ENCODE results near the gene EPHB2.
"Not testable (repeated sequence)": the region's sequence is repeated elsewhere in the genome, so short reads cannot be mapped to it uniquely, and the experiment has no call there.

Gene EPHB2

DNA sequence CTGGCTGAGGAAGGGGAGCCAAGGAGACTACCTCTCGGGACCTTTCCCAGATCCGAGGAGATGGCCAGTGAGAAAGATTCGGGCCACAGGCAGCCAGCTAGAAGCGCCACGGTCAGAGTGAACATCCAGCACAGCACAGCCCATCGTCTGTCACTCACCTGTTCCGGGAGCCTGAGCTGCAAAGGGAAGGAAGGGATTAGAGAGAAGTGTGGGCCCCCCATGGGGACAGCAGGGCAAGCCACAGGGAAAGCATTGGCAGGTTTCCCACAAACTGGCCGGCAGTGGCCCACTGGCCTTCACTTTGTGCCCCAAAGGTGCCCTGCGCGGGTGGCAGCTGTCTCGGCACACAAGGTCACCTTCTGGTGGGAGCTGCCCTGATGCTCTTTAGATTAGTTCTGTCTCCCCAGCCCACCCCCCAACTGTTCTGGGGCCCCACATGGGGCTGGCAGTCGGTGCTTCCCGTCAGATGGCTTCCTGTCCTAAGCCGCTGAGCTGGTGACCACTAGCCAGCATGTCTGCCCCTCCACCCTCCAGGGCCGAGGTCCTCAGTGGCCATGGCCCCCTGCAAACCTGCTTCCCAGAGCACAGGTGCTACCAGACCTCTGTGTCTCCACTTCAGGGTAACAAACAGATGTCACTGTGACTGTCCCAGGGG, 205.3 kb downstream of the EPHB2 start:
- DNase-seq (ENCODE audit: low spot score): no peak

DNA sequence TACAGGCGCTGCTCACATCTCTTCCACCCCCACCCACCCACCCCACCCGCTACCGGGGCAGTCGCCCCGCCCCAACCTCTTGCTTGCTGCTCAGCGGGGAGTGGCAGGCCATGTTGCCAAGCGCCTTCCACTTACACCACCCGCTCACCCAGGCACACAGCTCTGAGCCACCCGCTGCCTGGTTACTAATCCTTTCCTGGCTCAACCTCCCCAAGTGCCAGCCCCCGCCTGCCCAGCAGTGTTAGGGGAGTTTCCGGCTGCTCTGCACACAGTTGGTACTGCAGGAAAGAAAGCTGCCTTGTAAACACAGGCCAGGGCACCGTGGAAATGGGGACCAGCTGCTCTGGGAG, 205.8 kb downstream of the EPHB2 start:
- peak; percentile 77 for DNase-seq (ENCODE audit: low spot score)

DNA sequence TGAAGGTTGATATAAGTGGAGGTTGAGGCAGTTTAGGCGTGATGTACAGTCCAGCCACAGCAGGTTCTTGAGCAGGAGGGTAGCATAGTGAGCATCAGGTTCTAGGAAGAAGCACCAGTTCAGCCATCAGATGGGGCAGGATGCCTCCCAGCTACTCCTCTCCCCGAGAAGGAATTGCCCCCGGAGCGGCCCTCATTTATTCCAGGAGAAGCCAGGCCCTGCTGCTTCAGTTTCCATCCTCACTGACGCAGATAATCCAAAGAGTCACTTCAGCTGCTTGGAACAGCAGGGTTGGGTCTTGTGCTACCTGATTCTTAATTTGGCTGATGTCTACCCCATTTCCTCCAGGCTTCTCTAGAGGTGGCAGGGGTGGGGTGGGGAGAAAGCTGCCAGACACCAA, 207.3 kb downstream of the EPHB2 start:
- DNase-seq (ENCODE audit: low spot score): no peak

DNA sequence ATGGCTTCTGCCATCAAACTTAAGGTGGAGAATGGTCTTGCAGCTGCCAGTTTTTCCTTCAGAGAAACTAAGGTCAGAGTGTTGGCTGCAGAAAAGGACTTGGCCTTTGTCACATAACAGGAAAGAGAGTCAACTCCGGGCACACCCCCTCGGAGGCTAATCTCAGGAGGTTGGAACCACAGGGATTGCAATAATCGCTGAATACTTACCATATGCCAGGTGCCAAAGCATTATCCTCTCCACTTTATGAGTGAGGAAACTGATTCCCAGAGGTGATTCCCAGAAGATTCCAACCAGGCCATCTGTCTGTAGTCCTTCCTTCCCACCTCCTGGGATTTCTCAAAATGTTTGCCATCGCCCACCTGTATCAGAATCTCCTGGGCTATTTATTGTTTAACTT, 208.0 kb downstream of the EPHB2 start:
- peak; percentile 64 for DNase-seq (ENCODE audit: low spot score)

DNA sequence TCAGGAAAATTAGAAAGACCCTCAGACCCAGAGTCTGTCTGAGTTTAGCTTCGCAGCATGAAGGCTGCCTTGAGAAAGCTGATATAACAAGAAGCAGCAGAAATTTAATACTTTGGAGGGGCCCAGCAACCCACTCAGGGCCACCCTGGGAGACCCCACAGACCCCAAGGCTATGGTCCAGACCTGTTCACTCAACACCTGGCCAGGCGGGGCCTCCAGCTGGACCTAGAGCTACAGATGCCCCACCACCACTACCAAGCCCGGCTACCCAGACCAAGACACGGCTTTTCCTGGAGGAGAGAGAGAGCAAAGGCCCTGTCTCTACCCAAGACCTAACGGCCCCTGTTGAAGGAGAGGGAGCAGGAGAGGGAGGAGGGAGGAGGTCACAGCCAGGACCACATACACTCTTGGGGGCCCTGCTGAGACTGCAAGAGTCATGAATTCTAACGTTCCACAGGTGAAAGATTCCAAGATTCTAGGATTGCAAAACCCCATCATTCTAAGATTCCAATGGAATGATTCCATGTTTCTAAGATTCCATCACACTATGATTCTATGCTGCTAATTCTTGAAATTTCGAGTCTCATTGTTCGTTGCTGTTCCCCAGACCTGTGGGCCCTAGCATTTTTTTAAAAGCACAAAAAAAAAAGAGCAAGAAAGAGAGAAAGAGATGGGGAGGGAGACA, 208.8 kb downstream of the EPHB2 start:
- DNase-seq (ENCODE audit: low spot score): no peak

GRCh38 chr1:22920026-22920733, 209.5 kb downstream of the EPHB2 start:
- no peak for DNase-seq (ENCODE audit: low spot score)

DNA sequence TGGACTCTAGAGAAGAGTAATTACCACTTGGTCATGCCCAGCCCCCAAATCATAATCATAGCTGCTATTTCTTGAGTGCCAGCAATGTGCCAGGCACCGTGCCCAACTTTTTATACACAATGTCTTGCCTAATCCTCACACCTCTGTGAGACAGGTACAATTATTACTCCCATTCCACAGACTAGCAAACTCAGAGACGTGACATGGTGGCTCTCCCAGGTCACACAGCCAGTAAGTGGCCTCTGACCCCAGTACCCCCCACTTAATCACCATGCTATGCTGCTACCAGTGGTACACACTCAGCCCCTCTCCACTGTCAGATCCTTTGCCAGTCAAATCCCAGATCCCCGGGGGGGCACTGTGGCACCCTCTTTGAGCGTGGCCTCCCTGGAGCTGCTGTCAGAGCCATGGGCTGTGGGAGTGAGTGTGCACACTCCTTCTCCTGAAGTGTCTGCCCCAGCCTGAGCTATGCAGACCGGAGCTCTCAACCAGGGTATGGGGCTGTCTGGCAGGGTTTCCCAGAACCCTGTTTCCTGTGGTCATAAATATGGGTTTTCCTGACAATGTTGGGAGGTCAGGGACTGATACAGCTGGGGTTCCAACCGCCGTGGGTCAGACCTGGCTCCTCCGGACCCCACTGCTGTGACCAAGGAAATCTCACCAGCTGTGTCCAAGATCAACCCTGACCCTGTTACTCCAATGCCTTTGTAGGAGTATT, 210.3 kb downstream of the EPHB2 start:
- no peak for DNase-seq (ENCODE audit: low spot score)

GRCh38 chr1:22921452-22922126, 210.9 kb downstream of the EPHB2 start:
- no peak for DNase-seq (ENCODE audit: low spot score)

DNA sequence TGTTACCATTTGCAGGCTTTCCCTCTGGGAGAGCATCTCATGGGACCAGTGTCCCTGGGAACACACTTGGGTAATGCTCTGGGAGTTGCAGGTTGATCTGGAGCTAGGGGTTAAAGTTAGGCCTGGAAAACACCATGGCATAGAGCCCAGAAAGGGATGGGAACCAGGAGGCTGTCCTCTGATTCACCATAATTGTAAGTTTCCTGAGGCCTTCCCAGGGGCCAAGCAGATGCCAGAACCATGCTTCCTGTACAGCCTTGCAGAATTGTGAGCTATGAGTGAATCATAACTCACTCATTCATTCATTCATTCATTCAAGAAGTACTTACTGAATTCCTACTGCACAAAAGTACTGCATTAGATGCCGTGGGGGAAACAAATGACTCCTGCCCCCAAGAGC, 212.0 kb downstream of the EPHB2 start:
- no peak for DNase-seq (ENCODE audit: low spot score)

GRCh38 chr1:22925111-22925510, 214.5 kb downstream of the EPHB2 start:
- peak; percentile 9 for DNase-seq (ENCODE audit: low spot score)

- peak; percentile 88 for DNase-seq (ENCODE audit: low spot score)
Measured at GRCh38 chr1:22930240-22930912, 219.7 kb downstream of the EPHB2 start.

- DNase-seq (ENCODE audit: low spot score): peak; percentile 47
Measured at GRCh38 chr1:22932803-22933470, 222.3 kb downstream of the EPHB2 start.

- DNase-seq (ENCODE audit: low spot score): peak; percentile 15
Measured at GRCh38 chr1:22935433-22935832, 224.8 kb downstream of the EPHB2 start.

GRCh38 chr1:22936681-22937080, 226.0 kb downstream of the EPHB2 start:
- peak; percentile 25 for DNase-seq (ENCODE audit: low spot score)

DNA sequence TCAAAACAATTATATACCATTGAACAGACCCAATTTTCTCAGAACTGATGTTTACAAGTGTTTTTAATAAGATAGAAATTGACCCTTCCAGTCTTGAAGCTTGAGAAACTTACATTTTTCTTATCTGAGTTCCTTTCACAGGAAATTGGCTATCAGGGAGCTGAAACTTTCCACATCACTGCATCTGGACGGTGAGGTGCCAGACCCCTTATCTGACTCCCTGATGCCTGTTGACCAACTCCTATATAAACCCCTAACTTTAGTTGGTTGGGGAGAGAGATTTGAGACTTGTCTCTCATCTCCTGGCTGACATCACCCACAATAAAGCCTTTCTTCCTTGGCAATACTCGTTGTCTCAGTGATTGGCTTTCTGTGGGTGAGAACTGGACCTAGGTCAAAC, 230.6 kb downstream of the EPHB2 start:
- no peak for DNase-seq (ENCODE audit: low spot score)

GRCh38 chr1:22944346-22945055, 233.9 kb downstream of the EPHB2 start:
- DNase-seq (ENCODE audit: low spot score): no peak

- DNase-seq (ENCODE audit: low spot score): not testable (repeated sequence)
Measured at GRCh38 chr1:22945171-22945570, 234.5 kb downstream of the EPHB2 start.

DNA sequence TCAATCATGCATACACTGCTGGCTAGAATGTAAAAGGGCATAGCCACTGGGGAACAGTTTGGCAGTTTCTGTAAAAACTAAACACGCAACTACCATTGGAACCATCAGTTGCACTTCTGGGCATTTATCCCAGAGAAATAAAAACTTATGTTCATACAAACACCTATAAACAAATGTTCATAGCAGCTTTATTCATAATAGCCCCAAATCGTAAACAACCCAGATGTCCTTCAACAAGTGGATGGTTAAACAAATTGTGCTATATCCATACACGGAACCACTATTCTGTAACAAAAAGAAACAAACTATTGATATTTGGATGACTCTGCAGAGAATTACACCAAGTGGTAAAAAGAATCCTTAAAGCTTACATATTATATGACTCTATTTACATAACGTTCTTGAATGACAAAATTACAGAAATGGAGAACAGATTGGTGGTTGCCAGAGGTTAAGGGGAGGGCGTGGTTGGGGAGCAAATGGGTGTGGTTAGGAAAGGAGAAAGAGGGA, 239.2 kb downstream of the EPHB2 start:
- no peak for DNase-seq (ENCODE audit: low spot score)

- DNase-seq (ENCODE audit: low spot score): no peak
Measured at GRCh38 chr1:22951796-22952195, 241.2 kb downstream of the EPHB2 start.

DNA sequence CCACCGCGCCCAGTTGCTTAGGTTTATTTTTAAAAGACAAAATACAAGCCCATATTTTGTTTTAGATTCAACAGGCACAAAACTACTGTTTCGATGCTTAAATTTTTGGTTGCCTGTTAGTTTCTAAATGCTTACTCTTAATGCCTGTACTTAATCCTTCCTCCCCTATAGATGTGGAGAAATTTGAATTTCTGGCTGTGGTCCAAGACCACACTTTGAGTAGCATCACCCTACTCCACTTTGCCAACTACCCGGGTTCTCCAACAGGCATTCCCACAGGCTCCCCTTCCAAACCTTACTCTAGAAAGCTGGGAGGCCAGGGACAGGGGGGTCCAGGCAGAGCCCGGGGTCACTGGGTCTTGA, 242.0 kb downstream of the EPHB2 start:
- no peak for DNase-seq (ENCODE audit: low spot score)

All from D341Med (cell line).